Neural crest cell (in vitro differentiated cells): ENCODE measurements around the gene TNFRSF18. TPM values are rescaled to one million over a fixed set of nuclear protein-coding genes. Genes with fewer than 3 reads are reported as not detected.

Source experiments
- DNase-seq: peaks from one replicate; pipeline ENCODE4 v3.0.0; 2021; ENCODE audit warnings: low read depth, mixed read lengths, low spot score
- H3K27ac Mint-ChIP-seq: one replicate; pipeline ENCODE4 v1.8.0; 2021; ENCODE audit warnings: mild to moderate bottlenecking, mixed read lengths; ENCODE audit not compliant: unreplicated experiment
- H3K27me3 Mint-ChIP-seq: 2 replicates; pipeline ENCODE4 v1.8.0; 2021; ENCODE audit warnings: low read depth, mild to moderate bottlenecking, mixed read lengths
- H3K36me3 Mint-ChIP-seq: 2 replicates; pipeline ENCODE4 v1.8.0; 2021; ENCODE audit warnings: low read depth, mild to moderate bottlenecking, mixed read lengths
- H3K4me1 Mint-ChIP-seq: 2 replicates; pipeline ENCODE4 v1.8.0; 2021; ENCODE audit warnings: mixed read lengths
- H3K4me3 Mint-ChIP-seq: one replicate; pipeline ENCODE4 v1.8.0; 2021; ENCODE audit warnings: mild to moderate bottlenecking, mixed read lengths
- H3K9me3 Mint-ChIP-seq: 2 replicates; pipeline ENCODE4 v1.8.0; 2021; ENCODE audit warnings: mixed read lengths
- total RNA-seq: library from RNA; stranded (reverse); gene quantifications from 2 replicates; pipeline ENCODE4 v1.2.1, GENCODE V29; 2021
- TF ChIP-seq, protein P1 (sequence below): fragments of 200-600 bp; sonication (generic); conservative IDR thresholded peaks from 2 replicates; pipeline ENCODE4 v1.5.0; 2021; ENCODE audit warnings: antibody characterized with exemption, mild to moderate bottlenecking

TNFRSF18 gene
- total RNA-seq, 1 donor from 2014 or later: not detected

DNA sequence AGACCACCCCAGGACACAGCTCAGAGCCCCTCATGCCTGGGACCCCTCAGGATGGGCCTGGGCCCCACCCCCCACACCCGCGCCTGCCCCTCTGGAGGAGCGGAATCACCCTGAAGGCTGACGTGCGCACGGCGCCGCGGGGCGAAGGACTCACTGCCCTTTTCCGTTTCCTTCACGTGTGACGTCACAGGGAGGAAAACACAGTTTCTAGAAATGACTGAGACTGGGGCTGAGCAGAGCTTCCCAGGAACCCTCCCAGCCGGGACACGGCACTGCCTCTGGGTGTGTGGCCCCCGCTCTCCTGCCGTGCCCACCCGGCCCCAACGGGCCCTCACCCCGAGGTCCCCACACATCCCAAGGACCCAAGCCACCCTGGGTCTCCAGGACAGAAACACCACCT, 12.9 kb upstream of the TNFRSF18 start:
- TF ChIP-seq, protein P1, sequence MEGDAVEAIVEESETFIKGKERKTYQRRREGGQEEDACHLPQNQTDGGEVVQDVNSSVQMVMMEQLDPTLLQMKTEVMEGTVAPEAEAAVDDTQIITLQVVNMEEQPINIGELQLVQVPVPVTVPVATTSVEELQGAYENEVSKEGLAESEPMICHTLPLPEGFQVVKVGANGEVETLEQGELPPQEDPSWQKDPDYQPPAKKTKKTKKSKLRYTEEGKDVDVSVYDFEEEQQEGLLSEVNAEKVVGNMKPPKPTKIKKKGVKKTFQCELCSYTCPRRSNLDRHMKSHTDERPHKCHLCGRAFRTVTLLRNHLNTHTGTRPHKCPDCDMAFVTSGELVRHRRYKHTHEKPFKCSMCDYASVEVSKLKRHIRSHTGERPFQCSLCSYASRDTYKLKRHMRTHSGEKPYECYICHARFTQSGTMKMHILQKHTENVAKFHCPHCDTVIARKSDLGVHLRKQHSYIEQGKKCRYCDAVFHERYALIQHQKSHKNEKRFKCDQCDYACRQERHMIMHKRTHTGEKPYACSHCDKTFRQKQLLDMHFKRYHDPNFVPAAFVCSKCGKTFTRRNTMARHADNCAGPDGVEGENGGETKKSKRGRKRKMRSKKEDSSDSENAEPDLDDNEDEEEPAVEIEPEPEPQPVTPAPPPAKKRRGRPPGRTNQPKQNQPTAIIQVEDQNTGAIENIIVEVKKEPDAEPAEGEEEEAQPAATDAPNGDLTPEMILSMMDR: no peak
- H3K4me3 Mint-ChIP-seq: no peak overlapping the region
- H3K4me1 Mint-ChIP-seq: no peaks in the 10 kb centered on the region
- no peaks in the 10 kb centered on the region for H3K9me3 Mint-ChIP-seq
- no peak for DNase-seq
- peaks cover 9% of the 10 kb centered on the region for H3K36me3 Mint-ChIP-seq
- no peaks in the 10 kb centered on the region for H3K27me3 Mint-ChIP-seq
- H3K27ac Mint-ChIP-seq: no peak overlapping the region

DNA sequence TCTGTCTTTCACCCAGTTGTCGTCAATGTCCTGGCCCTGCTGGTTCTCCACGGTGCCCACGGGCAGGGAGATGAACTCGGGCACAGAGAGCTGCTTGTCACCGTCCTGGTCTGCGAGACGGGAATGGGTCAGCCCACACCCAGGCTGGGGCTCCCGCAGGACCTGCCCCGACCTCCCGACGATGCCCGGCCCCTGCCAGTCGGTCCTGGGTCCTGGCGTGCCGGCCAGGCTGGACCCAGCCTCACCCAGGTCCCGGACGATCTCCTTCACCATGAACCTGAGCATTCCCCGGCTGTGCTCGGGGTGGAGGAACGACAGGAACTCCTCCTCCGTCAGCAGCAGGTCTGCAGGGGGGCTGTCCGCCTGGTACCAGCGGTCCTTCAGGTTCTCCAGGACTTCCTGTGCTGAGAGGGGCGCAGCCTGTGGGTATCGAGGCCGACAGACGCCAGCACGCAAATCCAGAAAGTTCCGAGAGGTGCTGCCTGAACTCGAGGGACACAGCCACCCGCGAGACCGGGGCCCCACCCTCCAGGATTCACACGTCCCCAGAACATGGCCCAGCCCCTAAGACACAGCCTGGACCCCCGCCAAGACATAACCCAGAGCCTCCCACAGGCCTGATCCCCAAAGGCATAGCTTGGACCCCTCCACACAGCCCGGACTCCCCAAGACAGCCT, 12.3 kb upstream of the TNFRSF18 start:
- no peak for DNase-seq
- Mint-ChIP-seq H3K27me3 (no peaks in the 10 kb centered on the region), H3K9me3 (no peaks in the 10 kb centered on the region), H3K27ac (no peak overlapping the region), H3K4me3 (no peak overlapping the region), H3K36me3 (peaks cover 9% of the 10 kb centered on the region), H3K4me1 (no peaks in the 10 kb centered on the region)
- TF ChIP-seq, protein P1: no peak

DNA sequence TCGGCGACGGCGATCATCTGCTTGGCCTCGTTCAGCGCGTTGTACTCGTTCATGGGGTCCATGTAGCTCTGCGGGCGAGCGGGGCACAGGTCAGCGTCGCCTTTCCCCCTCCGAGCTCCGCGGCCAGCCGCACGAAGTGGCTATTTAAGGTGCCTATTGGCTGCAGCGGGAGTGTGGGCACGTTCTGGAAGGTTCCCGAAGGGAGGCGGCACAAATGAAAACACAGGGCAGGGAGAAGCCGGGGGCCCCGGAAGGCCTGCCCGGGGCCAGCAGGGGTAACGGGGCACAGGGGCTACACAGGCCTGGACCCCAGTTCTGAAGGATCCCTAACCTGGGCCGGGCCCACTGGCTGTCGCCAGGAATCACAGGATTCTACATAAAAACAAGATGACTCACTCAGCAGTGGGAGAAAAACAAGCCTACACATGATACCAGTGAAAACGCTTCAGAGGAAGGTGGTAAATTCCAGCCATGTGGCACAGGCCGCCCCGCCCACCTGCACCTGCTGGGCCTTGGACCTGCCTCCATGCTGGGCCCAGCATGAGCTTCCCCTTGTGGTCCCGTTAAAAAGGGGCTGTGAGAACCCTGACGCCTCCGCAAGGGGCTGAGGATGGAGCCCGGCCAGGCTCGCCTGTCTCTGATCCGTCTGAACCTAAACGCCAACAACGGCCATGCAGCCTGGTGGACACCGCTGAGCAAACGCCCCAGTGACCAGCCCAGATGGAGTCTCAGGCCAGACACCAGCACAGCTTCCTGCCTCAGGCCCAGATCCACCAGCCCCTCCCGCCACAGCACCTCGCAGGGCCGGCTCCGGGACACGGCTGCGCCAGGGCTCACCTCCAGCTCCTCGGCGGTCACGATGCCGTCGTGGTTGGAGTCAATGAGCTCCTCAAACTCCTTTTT, 11.5 kb upstream of the TNFRSF18 start:
- no peak for DNase-seq
- Mint-ChIP-seq H3K27me3 (no peaks in the 10 kb centered on the region), H3K27ac (no peak overlapping the region), H3K4me1 (no peaks in the 10 kb centered on the region), H3K9me3 (no peaks in the 10 kb centered on the region), H3K4me3 (no peak overlapping the region), H3K36me3 (peaks cover 5% of the 10 kb centered on the region)
- TF ChIP-seq, protein P1: no peak

DNA sequence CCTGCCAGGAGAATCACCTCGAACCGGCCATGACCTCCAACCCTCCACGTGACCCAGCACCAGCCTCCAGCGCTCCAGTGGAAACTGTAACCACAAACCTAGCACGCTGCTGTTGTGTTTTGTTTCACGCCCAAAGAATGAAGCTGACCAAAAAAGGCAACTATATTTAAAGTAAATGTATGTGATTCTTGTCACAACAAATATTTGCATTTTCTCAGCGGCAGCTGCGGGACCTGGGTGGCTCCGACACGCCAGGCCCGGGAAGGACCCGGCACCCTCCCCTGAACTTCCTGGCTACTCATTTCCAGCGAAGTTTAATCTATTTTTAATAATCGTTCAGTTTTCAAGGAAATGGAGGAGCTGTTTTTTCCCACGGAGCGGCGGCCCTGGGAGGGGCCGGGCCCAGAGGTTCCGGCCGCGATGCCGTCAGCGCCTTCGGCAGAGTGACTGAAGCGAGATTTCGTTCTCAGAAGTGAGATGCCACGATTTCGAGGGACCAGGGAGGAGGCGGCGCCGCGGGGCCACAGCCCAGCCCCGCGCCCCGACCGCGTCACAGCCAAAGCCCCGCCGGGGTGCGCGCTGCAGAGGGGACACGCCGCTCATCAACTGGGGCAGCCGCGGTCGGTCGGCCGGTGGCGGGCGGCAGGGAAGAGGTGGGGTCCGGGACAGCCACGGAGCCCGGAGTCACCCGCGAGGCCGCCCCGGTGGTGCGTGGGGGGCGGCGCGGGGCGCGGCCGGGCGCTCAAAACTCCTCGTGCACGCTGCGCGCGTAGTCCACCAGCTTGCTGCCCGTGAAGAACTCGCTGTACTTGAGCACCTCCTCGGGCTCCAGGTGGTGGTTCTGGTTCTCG, 10.6 kb upstream of the TNFRSF18 start:
- H3K4me3 Mint-ChIP-seq: peak overlapping the region; percentile 23
- TF ChIP-seq, protein P1: no peak
- no peak for DNase-seq
- no peaks in the 10 kb centered on the region for H3K4me1 Mint-ChIP-seq
- no peak overlapping the region for H3K27ac Mint-ChIP-seq
- H3K36me3 Mint-ChIP-seq: peaks cover 3% of the 10 kb centered on the region
- H3K27me3 Mint-ChIP-seq: no peaks in the 10 kb centered on the region
- H3K9me3 Mint-ChIP-seq: no peaks in the 10 kb centered on the region

DNA sequence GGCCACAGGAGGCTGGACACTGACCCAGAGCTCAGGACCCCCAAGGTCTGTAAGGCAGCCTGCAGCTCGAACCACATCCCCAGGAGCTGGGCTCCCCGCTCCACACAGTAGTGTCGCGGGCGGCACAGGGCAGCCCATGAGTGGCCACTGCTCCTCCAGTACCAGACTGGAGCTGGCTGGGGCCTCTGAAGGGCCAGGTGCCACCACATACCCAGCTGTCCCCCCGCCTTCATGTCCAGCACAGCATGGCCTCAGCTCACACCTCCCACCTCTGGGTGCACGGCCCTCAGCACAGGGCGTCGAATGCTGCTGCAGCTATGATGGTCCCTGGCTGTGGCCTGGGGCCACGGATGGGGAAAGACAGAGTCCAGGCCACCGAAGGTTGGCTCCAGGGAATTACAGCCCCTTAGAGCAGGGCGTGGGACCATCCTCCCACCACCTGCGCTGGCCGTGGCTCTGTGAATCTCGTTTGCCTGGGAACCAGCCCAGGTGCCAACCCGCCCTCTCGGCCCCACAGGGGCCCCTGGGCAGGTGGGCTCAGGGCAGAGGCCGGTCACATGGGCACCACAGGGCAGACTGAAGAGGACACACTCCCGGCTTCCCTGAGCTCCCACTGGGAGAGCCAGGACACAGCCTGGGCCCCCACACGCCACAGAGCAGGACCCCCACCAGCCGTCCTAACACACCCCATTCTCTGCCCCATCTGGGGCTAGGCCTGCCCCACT, 9.7 kb upstream of the TNFRSF18 start:
- H3K27me3 Mint-ChIP-seq: no peaks in the 10 kb centered on the region
- no peak overlapping the region for H3K4me3 Mint-ChIP-seq
- peaks cover 3% of the 10 kb centered on the region for H3K36me3 Mint-ChIP-seq
- DNase-seq: no peak
- no peak overlapping the region for H3K27ac Mint-ChIP-seq
- TF ChIP-seq, protein P1: no peak
- no peaks in the 10 kb centered on the region for H3K4me1 Mint-ChIP-seq
- H3K9me3 Mint-ChIP-seq: no peaks in the 10 kb centered on the region
